Effector memory CD4-positive, alpha-beta T cell (primary cell): ENCODE data around the gene DNAJC5.

Source experiments
- DNase-seq, 3 donors: peaks; one replicate each; pipeline ENCODE4 v3.0.0-alpha.2; 2020
- H3K27ac ChIP-seq: 2 replicates; pipeline ENCODE4 v1.7.0; 2013; ENCODE audit warnings: mild to moderate bottlenecking, low read length, moderate library complexity; ENCODE audit not compliant: insufficient read depth, poor library complexity, severe bottlenecking
- H3K27me3 ChIP-seq: replicated peaks from 2 replicates; pipeline ENCODE4 v1.7.0; 2013; ENCODE audit warnings: mild to moderate bottlenecking, low read length; ENCODE audit not compliant: insufficient read depth, control insufficient read depth, poor library complexity, severe bottlenecking
- H3K36me3 ChIP-seq: 2 replicates; pipeline ENCODE4 v1.7.0; 2013; ENCODE audit warnings: mild to moderate bottlenecking, low read length, moderate library complexity; ENCODE audit not compliant: control insufficient read depth, insufficient read depth
- H3K4me1 ChIP-seq: 2 replicates; pipeline ENCODE4 v1.7.0; 2013; ENCODE audit warnings: low read length, mild to moderate bottlenecking; ENCODE audit not compliant: control insufficient read depth, insufficient read depth, poor library complexity, severe bottlenecking
- H3K4me3 ChIP-seq: 2 replicates; pipeline ENCODE4 v1.7.0; 2013; ENCODE audit warnings: low read length, low read depth, mild to moderate bottlenecking; ENCODE audit not compliant: insufficient read depth, poor library complexity, severe bottlenecking
- H3K9me3 ChIP-seq: 2 replicates; pipeline ENCODE4 v1.7.0; 2013; ENCODE audit warnings: mild to moderate bottlenecking, low read length, moderate library complexity; ENCODE audit not compliant: control insufficient read depth

DNAJC5 gene

GRCh38 chr20:63930971-63931553, 36.1 kb downstream of the DNAJC5 start:
- Histone ChIP-seq H3K27me3 (no peaks in the 10 kb centered on the region), H3K36me3 (peaks cover 77% of the 10 kb centered on the region)

GRCh38 chr20:63931735-63932134, 36.8 kb downstream of the DNAJC5 start:
- Histone ChIP-seq H3K27me3 (no peaks in the 10 kb centered on the region), H3K9me3 (no peaks in the 10 kb centered on the region), H3K4me3 (no peak overlapping the region), H3K27ac (no peak overlapping the region), H3K36me3 (peaks cover 79% of the 10 kb centered on the region), H3K4me1 (no peaks in the 10 kb centered on the region)
- no peak for DNase-seq

More at GRCh38 chr20:63930971-63931553, 36.1 kb downstream of the DNAJC5 start:
- no peaks in the 10 kb centered on the region for H3K9me3 ChIP-seq
- no peak for DNase-seq
- no peaks in the 10 kb centered on the region for H3K4me1 ChIP-seq
- H3K27ac ChIP-seq, result no peak overlapping the region
- no peak overlapping the region for H3K4me3 ChIP-seq

- no peaks in the 10 kb centered on the region for H3K9me3 ChIP-seq
- no peak overlapping the region for H3K27ac ChIP-seq
- no peaks in the 10 kb centered on the region for H3K4me1 ChIP-seq
- H3K27me3 ChIP-seq, result no peaks in the 10 kb centered on the region
- H3K4me3 ChIP-seq, result no peak overlapping the region
- DNase-seq, result no peak
- H3K36me3 ChIP-seq, result peaks cover 79% of the 10 kb centered on the region
Measured at GRCh38 chr20:63932606-63933160, 37.8 kb downstream of the DNAJC5 start.

- peaks cover 70% of the 10 kb centered on the region for H3K36me3 ChIP-seq
- DNase-seq, result no peak
Measured at GRCh38 chr20:63933646-63934045, 38.7 kb downstream of the DNAJC5 start.

GRCh38 chr20:63934271-63935068, 39.5 kb downstream of the DNAJC5 start:
- Histone ChIP-seq H3K9me3 (no peaks in the 10 kb centered on the region), H3K4me3 (no peak overlapping the region), H3K27me3 (no peaks in the 10 kb centered on the region), H3K4me1 (peaks cover 4% of the 10 kb centered on the region), H3K36me3 (peaks cover 63% of the 10 kb centered on the region), H3K27ac (no peak overlapping the region)
- DNase-seq, result no peak

More at GRCh38 chr20:63933646-63934045, 38.7 kb downstream of the DNAJC5 start:
- no peak overlapping the region for H3K27ac ChIP-seq
- H3K27me3 ChIP-seq, result no peaks in the 10 kb centered on the region
- H3K4me1 ChIP-seq, result no peaks in the 10 kb centered on the region
- no peak overlapping the region for H3K4me3 ChIP-seq
- H3K9me3 ChIP-seq, result no peaks in the 10 kb centered on the region

GRCh38 chr20:63935447-63935846, 40.5 kb downstream of the DNAJC5 start:
- no peak for DNase-seq
- H3K36me3 ChIP-seq, result peaks cover 58% of the 10 kb centered on the region
- peaks cover 4% of the 10 kb centered on the region for H3K4me1 ChIP-seq
- no peaks in the 10 kb centered on the region for H3K27me3 ChIP-seq
- no peaks in the 10 kb centered on the region for H3K9me3 ChIP-seq
- no peak overlapping the region for H3K4me3 ChIP-seq
- no peak overlapping the region for H3K27ac ChIP-seq

- no peak overlapping the region for H3K27ac ChIP-seq
- no peak for DNase-seq
- no peaks in the 10 kb centered on the region for H3K9me3 ChIP-seq
- peaks cover 39% of the 10 kb centered on the region for H3K36me3 ChIP-seq
- H3K4me3 ChIP-seq, result no peak overlapping the region
- no peaks in the 10 kb centered on the region for H3K27me3 ChIP-seq
- peaks cover 18% of the 10 kb centered on the region for H3K4me1 ChIP-seq
Measured at GRCh38 chr20:63937596-63937995, 42.7 kb downstream of the DNAJC5 start.

GRCh38 chr20:63939061-63939935, 44.4 kb downstream of the DNAJC5 start:
- Histone ChIP-seq H3K27me3 (no peaks in the 10 kb centered on the region), H3K9me3 (no peaks in the 10 kb centered on the region), H3K4me1 (peaks cover 23% of the 10 kb centered on the region), H3K36me3 (peaks cover 36% of the 10 kb centered on the region), H3K4me3 (no peak overlapping the region), H3K27ac (no peak overlapping the region)
- DNase-seq, result no peak

- Histone ChIP-seq H3K4me1 (peaks cover 23% of the 10 kb centered on the region), H3K36me3 (peaks cover 36% of the 10 kb centered on the region), H3K27ac (no peak overlapping the region), H3K4me3 (no peak overlapping the region), H3K27me3 (no peaks in the 10 kb centered on the region), H3K9me3 (no peaks in the 10 kb centered on the region)
- DNase-seq, result no peak
Measured at GRCh38 chr20:63940071-63940471, 45.1 kb downstream of the DNAJC5 start.
